ENCODE data around the gene LCTL. TPM values are rescaled to one million over a fixed set of nuclear protein-coding genes. Genes with fewer than 3 reads are reported as not detected.

Gene LCTL
- total RNA-seq, 4 donors from 2014 or later: 3.3 to 12.6 (median 7.4) TPM

DNA sequence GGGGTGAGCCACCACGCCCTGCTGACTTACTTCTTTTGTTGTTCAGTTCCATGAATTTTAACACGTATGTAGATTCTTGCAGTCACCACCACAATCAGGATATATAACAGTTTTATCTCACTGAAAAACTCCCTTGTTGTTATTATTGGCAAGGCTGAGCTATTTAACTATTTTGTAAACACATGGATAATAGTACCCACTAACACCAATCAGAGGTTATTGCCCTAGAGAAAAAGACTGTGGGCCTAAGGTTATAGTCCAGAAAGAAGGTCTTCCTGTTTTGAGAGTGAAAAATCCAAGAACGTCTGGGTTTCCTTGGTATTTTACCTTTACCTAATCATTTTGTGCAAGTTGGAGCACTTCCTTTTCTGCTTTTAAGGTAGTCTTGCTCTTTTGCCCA lies 51.2 kb downstream of the LCTL start:
- TF ChIP-seq EP300 (IDR thresholded peaks at IDR 0.05): no peak
- TF ChIP-seq, protein P1, sequence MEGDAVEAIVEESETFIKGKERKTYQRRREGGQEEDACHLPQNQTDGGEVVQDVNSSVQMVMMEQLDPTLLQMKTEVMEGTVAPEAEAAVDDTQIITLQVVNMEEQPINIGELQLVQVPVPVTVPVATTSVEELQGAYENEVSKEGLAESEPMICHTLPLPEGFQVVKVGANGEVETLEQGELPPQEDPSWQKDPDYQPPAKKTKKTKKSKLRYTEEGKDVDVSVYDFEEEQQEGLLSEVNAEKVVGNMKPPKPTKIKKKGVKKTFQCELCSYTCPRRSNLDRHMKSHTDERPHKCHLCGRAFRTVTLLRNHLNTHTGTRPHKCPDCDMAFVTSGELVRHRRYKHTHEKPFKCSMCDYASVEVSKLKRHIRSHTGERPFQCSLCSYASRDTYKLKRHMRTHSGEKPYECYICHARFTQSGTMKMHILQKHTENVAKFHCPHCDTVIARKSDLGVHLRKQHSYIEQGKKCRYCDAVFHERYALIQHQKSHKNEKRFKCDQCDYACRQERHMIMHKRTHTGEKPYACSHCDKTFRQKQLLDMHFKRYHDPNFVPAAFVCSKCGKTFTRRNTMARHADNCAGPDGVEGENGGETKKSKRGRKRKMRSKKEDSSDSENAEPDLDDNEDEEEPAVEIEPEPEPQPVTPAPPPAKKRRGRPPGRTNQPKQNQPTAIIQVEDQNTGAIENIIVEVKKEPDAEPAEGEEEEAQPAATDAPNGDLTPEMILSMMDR (IDR thresholded peaks at IDR 0.05): no peak
- no peak for TF ChIP-seq POLR2A (IDR thresholded peaks at IDR 0.05)
- WGBS, 2 donors: 76 to 81% methylated on average over 3 of the region's 3 CpGs
- no peak overlapping the region for H3K4me3 ChIP-seq
- H3K4me1 ChIP-seq: no peaks in the 10 kb centered on the region
- no peaks in the 10 kb centered on the region for H3K27me3 ChIP-seq
- no peaks in the 10 kb centered on the region for H3K9me3 ChIP-seq
- H3K27ac ChIP-seq: no peak overlapping the region
- H3K36me3 ChIP-seq: peaks cover 0 to 48% (median 0%) of the 10 kb centered on the region in 3 donors
- no peak for DNase-seq (ENCODE audit: low spot score in 2 of 2)

DNA sequence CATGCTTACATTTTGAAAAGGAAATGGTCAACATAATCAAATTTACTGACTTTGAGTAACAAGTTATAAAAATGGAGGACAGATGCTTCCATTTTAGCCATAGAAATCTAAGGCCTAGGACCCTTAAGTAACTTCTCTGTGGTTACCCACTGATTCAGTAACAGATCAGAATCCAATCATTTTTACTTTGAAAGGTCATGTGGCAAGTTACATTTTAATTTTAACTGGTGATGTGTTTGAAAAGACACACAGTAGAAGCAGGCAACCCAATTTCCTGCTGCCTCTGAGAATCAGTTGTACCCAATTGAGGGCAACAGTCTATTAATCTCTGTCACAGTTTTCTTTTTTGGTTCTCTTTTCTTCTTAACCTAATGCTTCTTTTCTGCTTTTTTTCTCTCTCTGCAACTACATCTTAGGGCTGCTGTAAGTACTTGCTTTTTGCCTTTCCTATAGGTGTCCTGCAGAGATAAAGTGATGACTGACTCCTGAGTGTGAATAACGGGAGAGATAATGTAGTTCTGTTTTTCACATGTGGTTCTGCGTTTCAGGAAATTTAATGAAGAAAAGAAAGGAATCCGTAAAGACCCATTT lies 57.4 kb downstream of the LCTL start:
- Histone ChIP-seq H3K36me3 (peaks cover 0 to 7% (median 0%) of the 10 kb centered on the region in 3 donors), H3K27me3 (no peaks in the 10 kb centered on the region), H3K4me1 (peaks cover 0 to 16% (median 6%) of the 10 kb centered on the region in 4 donors), H3K27ac (no peak overlapping the region), H3K4me3 (no peak overlapping the region), H3K9me3 (no peaks in the 10 kb centered on the region)
- TF ChIP-seq POLR2A (IDR thresholded peaks at IDR 0.05) (no peak), EP300 (IDR thresholded peaks at IDR 0.05) (no peak)
- TF ChIP-seq, protein P1 (IDR thresholded peaks at IDR 0.05): no peak
- WGBS, 2 donors: 93 to 96% methylated on average over 3 of the region's 3 CpGs
- no peak for DNase-seq (ENCODE audit: low spot score in 2 of 2)

DNA sequence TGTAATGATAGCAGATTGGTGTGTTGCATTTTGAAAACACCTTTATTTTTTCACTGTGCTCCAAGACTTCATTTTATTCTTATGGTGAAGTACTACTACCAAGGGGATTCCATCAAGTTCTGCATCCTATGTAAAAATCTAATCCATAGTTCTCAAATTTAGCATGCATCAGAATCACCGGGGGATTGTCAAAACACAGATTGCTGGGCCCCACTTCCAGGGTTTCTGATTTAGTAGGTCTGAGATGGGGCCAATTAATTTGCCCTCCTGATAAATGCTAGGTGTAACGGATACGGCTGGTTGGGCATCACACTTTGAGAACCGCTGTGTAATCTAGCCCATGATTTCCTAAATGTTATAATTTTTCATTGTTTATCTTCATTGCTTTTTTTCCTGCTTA lies 60.0 kb downstream of the LCTL start:
- H3K27me3 ChIP-seq: no peaks in the 10 kb centered on the region
- peaks cover 0 to 30% (median 8%) of the 10 kb centered on the region in 3 donors for H3K36me3 ChIP-seq
- 34 to 44% methylated on average over 4 of the region's 4 CpGs for WGBS, 2 donors
- no peak for DNase-seq (ENCODE audit: low spot score in 2 of 2)
- no peak for TF ChIP-seq EP300 (IDR thresholded peaks at IDR 0.05)
- TF ChIP-seq, protein P1 (IDR thresholded peaks at IDR 0.05): no peak
- no peak for TF ChIP-seq POLR2A (IDR thresholded peaks at IDR 0.05)
- peaks cover 0 to 37% (median 16%) of the 10 kb centered on the region in 4 donors for H3K4me1 ChIP-seq
- peak overlapping the region in 3 of 4 donors; percentile 89 to 95 (median 95) for H3K27ac ChIP-seq
- H3K4me3 ChIP-seq: peak overlapping the region; percentile 74 to 97 (median 82)
- H3K9me3 ChIP-seq: no peaks in the 10 kb centered on the region

DNA sequence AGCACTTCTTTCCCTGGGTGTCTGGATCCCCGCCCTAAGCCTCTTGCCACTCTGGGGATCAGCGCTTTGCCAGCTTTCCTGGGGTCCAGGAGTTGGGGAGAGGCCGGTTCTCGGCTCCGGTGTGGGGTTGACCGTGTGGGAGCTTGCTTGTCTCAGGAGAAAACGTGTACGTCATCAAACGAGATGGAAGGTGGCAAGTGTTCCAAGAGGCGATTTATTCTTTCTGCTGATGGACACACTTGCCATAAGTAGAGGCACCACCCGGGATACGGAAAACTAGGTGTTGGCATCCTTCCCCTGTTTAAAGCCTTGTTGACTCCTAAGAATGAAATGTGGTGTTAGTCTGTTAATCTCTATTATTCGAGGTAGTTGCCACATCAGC lies 60.4 kb downstream of the LCTL start:
- Histone ChIP-seq H3K4me3 (peak overlapping the region; percentile 74 to 97 (median 82)), H3K36me3 (peaks cover 3 to 34% (median 12%) of the 10 kb centered on the region in 3 donors), H3K9me3 (no peaks in the 10 kb centered on the region), H3K4me1 (peaks cover 0 to 37% (median 16%) of the 10 kb centered on the region in 4 donors), H3K27ac (peak overlapping the region; percentile 82 to 95 (median 92)), H3K27me3 (no peaks in the 10 kb centered on the region)
- TF ChIP-seq, protein P1 (IDR thresholded peaks at IDR 0.05): no peak
- TF ChIP-seq EP300 (IDR thresholded peaks at IDR 0.05) (no peak), POLR2A (IDR thresholded peaks at IDR 0.05) (no peak)
- 0% methylated on average over 12 to 13 of the region's 13 CpGs for WGBS, 2 donors
- DNase-seq (ENCODE audit: low spot score in 2 of 2): no peak

DNA sequence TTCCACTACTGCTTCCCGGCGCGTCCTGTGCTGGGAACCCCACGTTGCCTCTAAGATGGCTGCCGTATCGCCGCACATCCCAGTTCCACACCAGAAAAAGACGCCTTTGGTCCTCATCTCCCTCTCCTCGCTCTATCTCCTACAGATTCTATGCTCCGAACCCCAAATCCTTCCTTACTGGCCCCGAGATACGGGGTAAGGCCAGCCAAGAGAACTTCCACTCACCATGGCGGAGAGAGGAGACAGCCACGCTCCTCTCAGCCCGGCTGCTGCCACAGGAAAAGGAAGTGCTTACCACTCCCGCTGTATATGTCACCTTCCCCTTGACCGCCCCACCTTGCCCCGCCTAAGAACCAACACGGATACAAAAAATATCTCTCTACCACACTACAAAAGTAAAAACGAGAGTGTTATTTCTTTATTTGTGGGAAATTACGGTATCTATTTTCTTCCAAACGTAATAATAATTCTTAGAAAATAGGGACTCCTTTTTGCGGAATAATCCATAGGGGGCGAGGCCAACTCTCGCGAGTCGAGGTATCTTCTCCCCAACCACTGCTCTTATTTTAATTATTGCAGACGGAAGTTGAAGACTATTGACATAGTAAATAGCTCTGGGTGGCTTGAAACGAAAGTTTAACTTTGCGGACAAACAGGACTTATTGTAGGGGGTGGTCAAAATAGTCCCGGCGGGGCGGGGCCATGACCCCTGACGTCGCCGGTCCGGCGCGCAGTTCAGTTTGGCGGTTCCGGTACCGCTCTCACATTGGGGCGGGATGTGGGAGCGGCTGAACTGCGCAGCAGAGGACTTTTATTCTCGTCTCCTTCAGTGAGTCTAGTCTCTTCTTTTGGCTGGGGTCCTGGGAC lies 61.0 kb downstream of the LCTL start, which contains the start of the genes RPL4 and ZWILCH:
RPL4 (minus strand) TSS at position 293 of the 867 bp plus-strand sequence; CDS start at position 228, 65 bp downstream.
ZWILCH (plus strand) TSS at position 764 of the 867 bp plus-strand sequence; CDS start at position 777, 13 bp downstream.
- DNase-seq (ENCODE audit: low spot score in 2 of 2): peak; percentile 53 to 69
- TF ChIP-seq POLR2A (IDR thresholded peaks at IDR 0.05) (peak; percentile 84 to 86), EP300 (IDR thresholded peaks at IDR 0.05) (peak; percentile 71 to 94)
- TF ChIP-seq, protein P1 (IDR thresholded peaks at IDR 0.05): peak in 3 of 5 experiments; percentile 21 to 45 (median 31)
- H3K4me1 ChIP-seq: peaks cover 0 to 37% (median 16%) of the 10 kb centered on the region in 4 donors
- H3K4me3 ChIP-seq: peak within 1 kb of the TSS; percentile 74 to 97 (median 82)
- peak within 1 kb of the TSS; percentile 82 to 95 (median 92) for H3K27ac ChIP-seq
- peaks cover 3 to 40% (median 18%) of the 10 kb centered on the region in 3 donors for H3K36me3 ChIP-seq
- H3K27me3 ChIP-seq: no peaks in the 10 kb centered on the region
- WGBS, 2 donors: 0 to 1% methylated on average over 45 to 46 of the region's 46 CpGs
- no peaks in the 10 kb centered on the region for H3K9me3 ChIP-seq
